ENCODE data around the gene MATN1. TPM values are rescaled to one million over a fixed set of nuclear protein-coding genes. Genes with fewer than 3 reads are reported as not detected.

The MATN1 gene
- total RNA-seq, 2 donors from 2014 or later: 0.31 to 1.1 TPM

GRCh38 chr1:30728340-30728739 lies 5.0 kb upstream of the MATN1 start:
- no peak for ATAC-seq
- Mint-ChIP-seq H3K36me3 (no peaks in the 10 kb centered on the region), H3K27me3 (no peaks in the 10 kb centered on the region), H3K27ac (no peak overlapping the region), H3K4me1 (ENCODE audit: low read depth in 2 of 2) (peaks cover 17 to 41% of the 10 kb centered on the region in 2 donors), H3K9me3 (no peaks in the 10 kb centered on the region), H3K4me3 (no peak overlapping the region)
- DNase-seq (ENCODE audit: low spot score): no peak

- peaks cover 17 to 40% of the 10 kb centered on the region in 2 donors for H3K4me1 Mint-ChIP-seq (ENCODE audit: low read depth in 2 of 2)
- no peak for DNase-seq (ENCODE audit: low spot score)
- no peak for ATAC-seq
- H3K27me3 Mint-ChIP-seq: no peaks in the 10 kb centered on the region
- no peak overlapping the region for H3K4me3 Mint-ChIP-seq
- H3K9me3 Mint-ChIP-seq: no peaks in the 10 kb centered on the region
- no peaks in the 10 kb centered on the region for H3K36me3 Mint-ChIP-seq
- no peak overlapping the region for H3K27ac Mint-ChIP-seq
These were observed 4.4 kb upstream of the MATN1 start for GRCh38 chr1:30727824-30728223.

GRCh38 chr1:30726773-30727684 lies 3.6 kb upstream of the MATN1 start:
- ATAC-seq: no peak
- Mint-ChIP-seq H3K4me1 (ENCODE audit: low read depth in 2 of 2) (peaks cover 17 to 38% of the 10 kb centered on the region in 2 donors), H3K27me3 (no peaks in the 10 kb centered on the region), H3K4me3 (no peak overlapping the region), H3K9me3 (no peaks in the 10 kb centered on the region), H3K27ac (no peak overlapping the region), H3K36me3 (no peaks in the 10 kb centered on the region)
- no peak for DNase-seq (ENCODE audit: low spot score)

- Mint-ChIP-seq H3K9me3 (no peaks in the 10 kb centered on the region), H3K27ac (no peak overlapping the region), H3K4me1 (ENCODE audit: low read depth in 2 of 2) (peaks cover 10 to 30% of the 10 kb centered on the region in 2 donors), H3K27me3 (no peaks in the 10 kb centered on the region), H3K4me3 (no peak overlapping the region), H3K36me3 (no peaks in the 10 kb centered on the region)
- ATAC-seq (no peak), DNase-seq (ENCODE audit: low spot score) (no peak)
These were observed 2.9 kb upstream of the MATN1 start for GRCh38 chr1:30726236-30726635.

- H3K4me3 Mint-ChIP-seq: no peak overlapping the region
- no peaks in the 10 kb centered on the region for H3K9me3 Mint-ChIP-seq
- no peak for ATAC-seq
- H3K27ac Mint-ChIP-seq: no peak overlapping the region
- peaks cover 9 to 23% of the 10 kb centered on the region in 2 donors for H3K4me1 Mint-ChIP-seq (ENCODE audit: low read depth in 2 of 2)
- H3K36me3 Mint-ChIP-seq: no peaks in the 10 kb centered on the region
- no peak for DNase-seq (ENCODE audit: low spot score)
- H3K27me3 Mint-ChIP-seq: no peaks in the 10 kb centered on the region
These were observed 2.2 kb upstream of the MATN1 start for GRCh38 chr1:30725450-30726095.

- DNase-seq (ENCODE audit: low spot score) (no peak), ATAC-seq (no peak)
- H3K4me1 Mint-ChIP-seq (ENCODE audit: low read depth in 2 of 2): peaks cover 9 to 24% of the 10 kb centered on the region in 2 donors
- no peak overlapping the region for H3K4me3 Mint-ChIP-seq
- H3K27me3 Mint-ChIP-seq: no peaks in the 10 kb centered on the region
- H3K36me3 Mint-ChIP-seq: no peaks in the 10 kb centered on the region
- H3K27ac Mint-ChIP-seq: no peak overlapping the region
- no peaks in the 10 kb centered on the region for H3K9me3 Mint-ChIP-seq
These were observed 1.5 kb upstream of the MATN1 start for GRCh38 chr1:30724655-30725421.

- Mint-ChIP-seq H3K27ac (peak overlapping the region in 1 of 2 donors; percentile 36), H3K4me3 (no peak overlapping the region), H3K4me1 (ENCODE audit: low read depth in 2 of 2) (peaks cover 4 to 21% of the 10 kb centered on the region in 2 donors), H3K36me3 (no peaks in the 10 kb centered on the region), H3K27me3 (no peaks in the 10 kb centered on the region), H3K9me3 (no peaks in the 10 kb centered on the region)
- DNase-seq (ENCODE audit: low spot score) (no peak), ATAC-seq (no peak)
These were observed 790 bp upstream of the MATN1 start for GRCh38 chr1:30724175-30724574.

GRCh38 chr1:30721812-30722537 lies 1.4 kb downstream of the MATN1 start:
- no peak for ATAC-seq
- Mint-ChIP-seq H3K9me3 (no peaks in the 10 kb centered on the region), H3K27me3 (no peaks in the 10 kb centered on the region), H3K36me3 (no peaks in the 10 kb centered on the region), H3K27ac (no peak overlapping the region), H3K4me1 (ENCODE audit: low read depth in 2 of 2) (peaks cover 4 to 27% of the 10 kb centered on the region in 2 donors), H3K4me3 (no peak overlapping the region)
- DNase-seq (ENCODE audit: low spot score): no peak

GRCh38 chr1:30721341-30721793 lies 2.0 kb downstream of the MATN1 start:
- DNase-seq (ENCODE audit: low spot score) (no peak), ATAC-seq (no peak)
- H3K4me3 Mint-ChIP-seq: no peak overlapping the region
- H3K36me3 Mint-ChIP-seq: no peaks in the 10 kb centered on the region
- peaks cover 4 to 33% of the 10 kb centered on the region in 2 donors for H3K4me1 Mint-ChIP-seq (ENCODE audit: low read depth in 2 of 2)
- no peaks in the 10 kb centered on the region for H3K27me3 Mint-ChIP-seq
- H3K27ac Mint-ChIP-seq: no peak overlapping the region
- no peaks in the 10 kb centered on the region for H3K9me3 Mint-ChIP-seq

GRCh38 chr1:30720271-30721223 lies 2.8 kb downstream of the MATN1 start:
- DNase-seq (ENCODE audit: low spot score) (no peak), ATAC-seq (no peak)
- Mint-ChIP-seq H3K27me3 (no peaks in the 10 kb centered on the region), H3K4me3 (no peak overlapping the region), H3K4me1 (ENCODE audit: low read depth in 2 of 2) (peaks cover 4 to 33% of the 10 kb centered on the region in 2 donors), H3K27ac (no peak overlapping the region), H3K9me3 (no peaks in the 10 kb centered on the region), H3K36me3 (no peaks in the 10 kb centered on the region)

DNA sequence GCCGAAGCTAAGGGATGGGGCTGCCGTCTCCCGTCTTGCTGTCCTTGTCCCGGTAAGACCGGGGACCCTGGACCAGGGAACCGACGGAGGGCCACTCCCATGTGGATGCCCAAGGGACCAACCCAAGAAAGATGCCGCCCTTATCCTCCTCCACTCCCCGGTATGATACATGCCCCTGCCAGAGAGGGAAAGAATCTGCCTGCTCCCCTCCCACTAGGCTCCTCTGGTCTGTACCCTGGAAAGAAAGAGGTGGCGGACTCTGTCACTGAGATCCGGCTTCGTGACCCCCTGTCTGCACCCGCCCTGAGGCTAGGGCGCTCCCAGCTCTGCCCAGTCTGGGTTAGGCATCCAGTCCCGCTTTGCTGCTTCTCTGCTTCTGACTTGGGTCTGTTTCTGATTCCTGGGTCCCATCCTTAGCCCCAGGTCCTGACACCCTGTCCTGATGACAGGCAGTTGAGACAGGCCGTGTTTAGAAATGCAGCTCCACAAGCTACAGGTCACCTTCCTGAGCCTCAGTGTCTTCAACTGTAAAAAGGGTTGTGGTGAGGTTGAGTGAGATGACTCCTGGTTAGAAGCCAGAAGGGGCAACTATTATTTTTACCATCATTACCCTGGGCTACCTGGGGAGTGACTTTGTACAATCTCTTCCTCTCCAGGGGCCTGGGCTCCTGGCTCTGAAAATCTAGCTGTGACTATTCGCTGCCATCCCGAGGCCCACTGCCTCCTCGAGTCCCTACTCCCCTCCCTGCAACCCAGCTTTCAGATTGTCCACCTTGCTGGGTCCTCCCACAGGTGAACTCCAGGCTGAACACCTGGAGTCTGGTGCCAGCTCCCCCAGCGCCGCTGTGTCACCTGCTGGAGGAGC lies 3.7 kb downstream of the MATN1 start:
- H3K27ac Mint-ChIP-seq: peak overlapping the region; percentile 87 to 90
- DNase-seq (ENCODE audit: low spot score): no peak

More for the DNA sequence above, 3.7 kb downstream of the MATN1 start:
- H3K4me1 Mint-ChIP-seq (ENCODE audit: low read depth in 2 of 2): peaks cover 4 to 28% of the 10 kb centered on the region in 2 donors
- peak overlapping the region; percentile 90 for H3K4me3 Mint-ChIP-seq
- no peaks in the 10 kb centered on the region for H3K9me3 Mint-ChIP-seq
- ATAC-seq: no peak
- H3K36me3 Mint-ChIP-seq: no peaks in the 10 kb centered on the region
- no peaks in the 10 kb centered on the region for H3K27me3 Mint-ChIP-seq

Measured in natural killer cell treated with Interleukin-12 subunit alpha and Interleukin-12 subunit beta and Interleukin-15 and Interleukin-18, amount 100 ng/mL, for 72 hours (primary cell).